Mesenchymal stem cell (in vitro differentiated cells and primary cell): ENCODE measurements around the gene RNH1.

ENCODE experiments used
- DNase-seq: peaks from one replicate; pipeline ENCODE4 v3.0.0-alpha.2; 2013
- H2AFZ ChIP-seq: one replicate; pipeline ENCODE4 v1.6.1; 2013; ENCODE audit warnings: low read depth, mild to moderate bottlenecking, control low read depth, inconsistent platforms, low read length, moderate library complexity
- H2AK5ac ChIP-seq: 2 replicates; pipeline ENCODE4 v1.6.1; 2013; ENCODE audit warnings: low read length, moderate library complexity, mild to moderate bottlenecking, inconsistent platforms; ENCODE audit not compliant: severe bottlenecking
- H2BK120ac ChIP-seq: one replicate; pipeline ENCODE4 v1.6.1; 2013; ENCODE audit warnings: low read depth, mild to moderate bottlenecking, inconsistent platforms, low read length, moderate library complexity
- H2BK12ac ChIP-seq, 2 experiments: one replicate each; pipeline ENCODE4 v1.6.1; 2013; ENCODE audit warnings: inconsistent platforms in 2 of 2, low read length in 2 of 2, mild to moderate bottlenecking in 2 of 2, moderate library complexity in 2 of 2, control low read depth in 1 of 2
- H2BK15ac ChIP-seq: one replicate; pipeline ENCODE4 v1.6.1; 2013; ENCODE audit warnings: mild to moderate bottlenecking, low read depth, inconsistent platforms; ENCODE audit not compliant: poor library complexity, severe bottlenecking
- H2BK5ac ChIP-seq: 2 replicates; pipeline ENCODE4 v1.6.1; 2013; ENCODE audit warnings: low read depth, mild to moderate bottlenecking, low read length, control low read depth, inconsistent platforms; ENCODE audit not compliant: poor library complexity, severe bottlenecking
- H3K14ac ChIP-seq, 2 experiments: one replicate each; pipeline ENCODE4 v1.6.1; 2013; ENCODE audit warnings: inconsistent platforms in 2 of 2, low read length in 2 of 2, control low read depth in 1 of 2, mild to moderate bottlenecking in 1 of 2, moderate library complexity in 1 of 2
- H3K18ac ChIP-seq, 2 experiments: one replicate each; pipeline ENCODE4 v1.6.1; 2013; ENCODE audit warnings: inconsistent platforms in 2 of 2, low read length in 2 of 2, control low read depth in 1 of 2, low read depth in 1 of 2, mild to moderate bottlenecking in 1 of 2
- H3K23ac ChIP-seq, 2 experiments: one replicate each; pipeline ENCODE4 v1.6.1; 2013; ENCODE audit warnings: inconsistent platforms in 2 of 2, low read length in 2 of 2, mild to moderate bottlenecking in 2 of 2, moderate library complexity in 2 of 2, control low read depth in 1 of 2
- H3K27ac ChIP-seq: 2 replicates; pipeline ENCODE4 v1.5.1; 2013; ENCODE audit warnings: mild to moderate bottlenecking, moderate library complexity, low read length, control low read depth, inconsistent platforms; ENCODE audit not compliant: poor library complexity, severe bottlenecking
- H3K27me3 ChIP-seq, 2 experiments: 2 replicates each; pipeline versions ENCODE4 v1.6.1 to v1.7.0; 2013; ENCODE audit warnings: low read length in 2 of 2, mild to moderate bottlenecking in 2 of 2, moderate library complexity in 2 of 2, control low read depth in 1 of 2, inconsistent platforms in 1 of 2; ENCODE audit not compliant: control insufficient read depth in 1 of 2, insufficient read depth in 1 of 2
- H3K36me3 ChIP-seq, 2 experiments: 2 replicates each; pipeline versions ENCODE4 v1.6.1 to v1.7.0; 2013; ENCODE audit warnings: low read length in 2 of 2, control low read depth in 1 of 2, inconsistent platforms in 1 of 2, low read depth in 1 of 2, mild to moderate bottlenecking in 1 of 2; ENCODE audit not compliant: insufficient read depth in 2 of 2, control insufficient read depth in 1 of 2
- H3K4ac ChIP-seq, 2 experiments: one replicate each; pipeline ENCODE4 v1.6.1; 2013; ENCODE audit warnings: inconsistent platforms in 2 of 2, low read length in 2 of 2, mild to moderate bottlenecking in 2 of 2, moderate library complexity in 2 of 2, control low read depth in 1 of 2, low read depth in 1 of 2
- H3K4me1 ChIP-seq: 2 replicates; pipeline ENCODE4 v1.6.1; 2013; ENCODE audit warnings: low read depth, low read length, control low read depth; ENCODE audit not compliant: control insufficient read depth, insufficient read depth
- H3K4me2 ChIP-seq: 2 replicates; pipeline ENCODE4 v1.6.1; 2013; ENCODE audit warnings: low read length, mild to moderate bottlenecking, inconsistent platforms; ENCODE audit not compliant: poor library complexity, severe bottlenecking
- H3K4me3 ChIP-seq, 2 experiments: 2 replicates each; pipeline versions ENCODE4 v1.5.1 to v1.7.0; 2013; ENCODE audit warnings: low read length in 2 of 2, mild to moderate bottlenecking in 2 of 2, control low read depth in 1 of 2, low read depth in 1 of 2; ENCODE audit not compliant: insufficient read depth in 1 of 2
- H3K79me1 ChIP-seq: replicated peaks from 2 replicates; pipeline ENCODE4 v1.6.1; 2013; ENCODE audit warnings: mild to moderate bottlenecking, control low read depth, low read length, inconsistent platforms; ENCODE audit not compliant: poor library complexity, severe bottlenecking
- H3K9ac ChIP-seq: 2 replicates; pipeline ENCODE4 v1.7.0; 2013; ENCODE audit warnings: mild to moderate bottlenecking, low read length, moderate library complexity
- H3K9me3 ChIP-seq: 2 replicates; pipeline ENCODE4 v1.7.0; 2013; ENCODE audit warnings: mild to moderate bottlenecking, low read length; ENCODE audit not compliant: control insufficient read depth
- H4K8ac ChIP-seq: one replicate; pipeline ENCODE4 v1.6.1; 2013; ENCODE audit warnings: inconsistent platforms, mild to moderate bottlenecking, low read length, moderate library complexity
- H4K91ac ChIP-seq: one replicate; pipeline ENCODE4 v1.6.1; 2013; ENCODE audit warnings: mild to moderate bottlenecking, low read length, inconsistent platforms
- WGBS: methylation state at CpG from one replicate; pipeline ENCODE4 v1.1.7; 2013; ENCODE audit warnings: mixed read lengths; 5-methylcytosine and 5-hydroxymethylcytosine counted together

Gene RNH1

GRCh38 chr11:474914-475506 is 32.0 kb downstream of the RNH1 start:
- H3K9me3 ChIP-seq, result no peaks in the 10 kb centered on the region
- peak overlapping the region; percentile 22 for H4K91ac ChIP-seq
- H2AK5ac ChIP-seq, result no peak overlapping the region
- no peak overlapping the region for H3K4ac ChIP-seq
- no peak overlapping the region for H2BK120ac ChIP-seq
- H3K14ac ChIP-seq, result no peak overlapping the region
- H2BK5ac ChIP-seq, result no peak overlapping the region
- no peak overlapping the region for H3K9ac ChIP-seq
- no peaks in the 10 kb centered on the region for H3K27me3 ChIP-seq
- H3K4me1 ChIP-seq, result peaks cover 22% of the 10 kb centered on the region
- H3K36me3 ChIP-seq, result peaks cover 11 to 43% of the 10 kb centered on the region in 2 experiments
- no peak overlapping the region for H2AFZ ChIP-seq
- no peak overlapping the region for H3K18ac ChIP-seq
- H2BK15ac ChIP-seq, result no peak overlapping the region
- H3K4me3 ChIP-seq, result no peak overlapping the region
- WGBS, result 98% methylated on average over 48 of the region's 48 CpGs
- no peak overlapping the region for H3K27ac ChIP-seq
- H3K79me1 ChIP-seq, result peaks cover 43% of the 10 kb centered on the region
- no peak overlapping the region for H4K8ac ChIP-seq
- no peak overlapping the region for H3K4me2 ChIP-seq
- H3K23ac ChIP-seq, result no peak overlapping the region
- DNase-seq, result no peak
- H2BK12ac ChIP-seq, result no peak overlapping the region

- peak overlapping the region; percentile 43 for H4K91ac ChIP-seq
- H2BK120ac ChIP-seq, result no peak overlapping the region
- H3K4me1 ChIP-seq, result peaks cover 29% of the 10 kb centered on the region
- H3K9ac ChIP-seq, result no peak overlapping the region
- peak overlapping the region; percentile 19 for H4K8ac ChIP-seq
- peak overlapping the region in 1 of 2 experiments; percentile 16 for H2BK12ac ChIP-seq
- no peak overlapping the region for H3K23ac ChIP-seq
- H3K27me3 ChIP-seq, result no peaks in the 10 kb centered on the region
- H3K4me3 ChIP-seq, result no peak overlapping the region
- H3K4me2 ChIP-seq, result no peak overlapping the region
- peaks cover 41% of the 10 kb centered on the region for H3K79me1 ChIP-seq
- H2BK5ac ChIP-seq, result no peak overlapping the region
- H3K14ac ChIP-seq, result no peak overlapping the region
- H3K27ac ChIP-seq, result no peak overlapping the region
- no peak overlapping the region for H3K18ac ChIP-seq
- WGBS, result 85% methylated on average over 10 of the region's 22 CpGs
- H3K36me3 ChIP-seq, result peaks cover 7 to 40% of the 10 kb centered on the region in 2 experiments
- DNase-seq, result no peak
- no peak overlapping the region for H2BK15ac ChIP-seq
- H2AFZ ChIP-seq, result no peak overlapping the region
- no peaks in the 10 kb centered on the region for H3K9me3 ChIP-seq
- H2AK5ac ChIP-seq, result no peak overlapping the region
- H3K4ac ChIP-seq, result no peak overlapping the region
Observed at GRCh38 chr11:473962-474785, 32.9 kb downstream of the RNH1 start.

GRCh38 chr11:473415-473814 is 33.6 kb downstream of the RNH1 start:
- Histone ChIP-seq H4K8ac (no peak overlapping the region), H3K9me3 (no peaks in the 10 kb centered on the region), H3K4me1 (peaks cover 30% of the 10 kb centered on the region), H2BK15ac (no peak overlapping the region), H3K36me3 (peaks cover 7 to 36% of the 10 kb centered on the region in 2 experiments), H3K14ac (peak overlapping the region in 1 of 2 experiments; percentile 45), H2BK5ac (no peak overlapping the region), H3K27ac (no peak overlapping the region), H2BK120ac (no peak overlapping the region), H3K4ac (peak overlapping the region in 1 of 2 experiments; percentile 69), H4K91ac (peak overlapping the region; percentile 80), H3K9ac (no peak overlapping the region), H3K27me3 (no peaks in the 10 kb centered on the region), H2AFZ (no peak overlapping the region), H2AK5ac (no peak overlapping the region), H3K18ac (no peak overlapping the region), H3K4me3 (no peak overlapping the region), H3K4me2 (no peak overlapping the region), H3K23ac (no peak overlapping the region), H3K79me1 (peaks cover 39% of the 10 kb centered on the region), H2BK12ac (no peak overlapping the region)
- no peak for DNase-seq
- 96% methylated on average over 19 of the region's 19 CpGs for WGBS

GRCh38 chr11:472816-473215 is 34.2 kb downstream of the RNH1 start:
- Histone ChIP-seq H3K18ac (no peak overlapping the region), H3K23ac (no peak overlapping the region), H3K4me2 (no peak overlapping the region), H4K91ac (no peak overlapping the region), H3K4me3 (no peak overlapping the region), H2BK12ac (no peak overlapping the region), H2BK5ac (no peak overlapping the region), H3K14ac (no peak overlapping the region), H2BK120ac (no peak overlapping the region), H3K9me3 (no peaks in the 10 kb centered on the region), H2AFZ (no peak overlapping the region), H3K27ac (no peak overlapping the region), H3K9ac (no peak overlapping the region), H4K8ac (no peak overlapping the region), H3K4me1 (peaks cover 29% of the 10 kb centered on the region), H3K4ac (no peak overlapping the region), H3K79me1 (peaks cover 39% of the 10 kb centered on the region), H3K36me3 (peaks cover 7 to 36% of the 10 kb centered on the region in 2 experiments), H2BK15ac (no peak overlapping the region), H3K27me3 (no peaks in the 10 kb centered on the region), H2AK5ac (no peak overlapping the region)
- 96% methylated on average over 28 of the region's 28 CpGs for WGBS
- DNase-seq, result no peak
